ENCODE measurements around the gene SASH1.

The SASH1 gene

GRCh38 chr6:148342350-148343046 lies at the start of gene SASH1:
SASH1 (plus strand) TSS chr6:148342838; CDS start chr6:148343068, 230 bp downstream.
- DNase-seq = peak; percentile 61

GRCh38 chr6:148293181-148293995 lies 49.2 kb upstream of the SASH1 start:
- DNase-seq = no peak

- no peak for DNase-seq
Observed at GRCh38 chr6:148294059-148294458, 48.6 kb upstream of the SASH1 start.

- DNase-seq = no peak
Observed at GRCh38 chr6:148295261-148295887, 47.3 kb upstream of the SASH1 start.

- DNase-seq = no peak
Observed at GRCh38 chr6:148296771-148297170, 45.9 kb upstream of the SASH1 start.

- no peak for DNase-seq
Observed at GRCh38 chr6:148298683-148299082, 44.0 kb upstream of the SASH1 start.

GRCh38 chr6:148303616-148304015 lies 39.0 kb upstream of the SASH1 start:
- DNase-seq = no peak

- no peak for DNase-seq
Observed at GRCh38 chr6:148304976-148305375, 37.7 kb upstream of the SASH1 start.

- DNase-seq = no peak
Observed at GRCh38 chr6:148306286-148306685, 36.4 kb upstream of the SASH1 start.

GRCh38 chr6:148307405-148307804 lies 35.2 kb upstream of the SASH1 start:
- no peak for DNase-seq

GRCh38 chr6:148309301-148309700 lies 33.3 kb upstream of the SASH1 start:
- no peak for DNase-seq

- no peak for DNase-seq
Observed at GRCh38 chr6:148311966-148312669, 30.5 kb upstream of the SASH1 start.

GRCh38 chr6:148313488-148313887 lies 29.1 kb upstream of the SASH1 start:
- no peak for DNase-seq

GRCh38 chr6:148316308-148316707 lies 26.3 kb upstream of the SASH1 start:
- no peak for DNase-seq

- no peak for DNase-seq
Observed at GRCh38 chr6:148317051-148317450, 25.6 kb upstream of the SASH1 start.

GRCh38 chr6:148317739-148318138 lies 24.9 kb upstream of the SASH1 start:
- no peak for DNase-seq

- DNase-seq = no peak
Observed at GRCh38 chr6:148322704-148323103, 19.9 kb upstream of the SASH1 start.

GRCh38 chr6:148323344-148323743 lies 19.3 kb upstream of the SASH1 start:
- no peak for DNase-seq

GRCh38 chr6:148324297-148324985 lies 18.2 kb upstream of the SASH1 start:
- no peak for DNase-seq

GRCh38 chr6:148325316-148326068 lies 17.1 kb upstream of the SASH1 start:
- no peak for DNase-seq

- no peak for DNase-seq
Observed at GRCh38 chr6:148328876-148329555, 13.6 kb upstream of the SASH1 start.

Measured in 8988T (cell line).